NCI-H460 (cell line): ENCODE results near the gene CFC1. TPM values are rescaled to one million over a fixed set of nuclear protein-coding genes. Genes with fewer than 3 reads are reported as not detected.
"Not testable (repeated sequence)": the region's sequence is repeated elsewhere in the genome, so short reads cannot be mapped to it uniquely, and the experiment has no call there.

ENCODE experiments used
- DNase-seq: peaks from one replicate; pipeline ENCODE4 v3.0.0-alpha.2; 2016; ENCODE audit warnings: low read depth; ENCODE audit errors: extremely low read depth
- small RNA-seq, 2 experiments: library from RNA; depleted of rRNA; stranded (forward); fragments of <200 nt; gene quantifications; one replicate each; pipeline ENCODE3, GENCODE V24; 2014
- total RNA-seq: library from RNA; depleted of rRNA; stranded (reverse); fragments of >200 nt; shearing (Covaris generic); gene quantifications from 2 replicates; pipeline ENCODE4 v1.2.3, GENCODE V29; 2014; rRNA removed

The CFC1 gene
- total RNA-seq, 1 experiment from 2014 or later, result not detected

- not testable (repeated sequence) for DNase-seq
These were observed 14.6 kb downstream of the CFC1 start for GRCh38 chr2:130584726-130585125.

- not testable (repeated sequence) for DNase-seq
These were observed 15.8 kb downstream of the CFC1 start for GRCh38 chr2:130583582-130583981.

GRCh38 chr2:130582970-130583369 is 16.4 kb downstream of the CFC1 start:
- DNase-seq, result not testable (repeated sequence)

- not testable (repeated sequence) for DNase-seq
These were observed 17.9 kb downstream of the CFC1 start for GRCh38 chr2:130581491-130581890.

- not testable (repeated sequence) for DNase-seq
These were observed 20.3 kb downstream of the CFC1 start for GRCh38 chr2:130579121-130579520.

- DNase-seq, result not testable (repeated sequence)
These were observed 21.8 kb downstream of the CFC1 start for GRCh38 chr2:130577559-130577958.

GRCh38 chr2:130576209-130576784 is 23.1 kb downstream of the CFC1 start:
- not testable (repeated sequence) for DNase-seq

- not testable (repeated sequence) for DNase-seq
These were observed 25.1 kb downstream of the CFC1 start for GRCh38 chr2:130574230-130574629.

- not testable (repeated sequence) for DNase-seq
These were observed 27.4 kb downstream of the CFC1 start for GRCh38 chr2:130571929-130572328.

- not testable (repeated sequence) for DNase-seq
These were observed 33.2 kb downstream of the CFC1 start for GRCh38 chr2:130566165-130566564.

GRCh38 chr2:130556441-130556840 is 42.9 kb downstream of the CFC1 start:
- not testable (repeated sequence) for DNase-seq

GRCh38 chr2:130554178-130554577 is 45.2 kb downstream of the CFC1 start:
- not testable (repeated sequence) for DNase-seq

- DNase-seq, result not testable (repeated sequence)
These were observed 49.9 kb downstream of the CFC1 start for GRCh38 chr2:130549475-130549874.

- not testable (repeated sequence) for DNase-seq
These were observed 51.0 kb downstream of the CFC1 start for GRCh38 chr2:130548418-130548817.

GRCh38 chr2:130544978-130545377 is 54.4 kb downstream of the CFC1 start:
- not testable (repeated sequence) for DNase-seq

GRCh38 chr2:130543785-130544528 is 55.4 kb downstream of the CFC1 start:
- not testable (repeated sequence) for DNase-seq

GRCh38 chr2:130542789-130543188 is 56.6 kb downstream of the CFC1 start:
- not testable (repeated sequence) for DNase-seq

Small RNA genes lying within 50 kb of the gene (small RNA-seq; reads per million reads assigned to genes)
- gene RF00017, result 0 reads per million in 2 experiments
- gene RNU6-848P, result 0 reads per million in 2 experiments

Other genes with a start within 250 kb of the CFC1 start
- gene PTPN18, start 243.5 kb downstream of the CFC1 start, total RNA-seq, result 26.7 and 33.8 TPM in 2 replicates
- gene POTEI, start 90.2 kb downstream of the CFC1 start, total RNA-seq, result not detected in 2 replicates
- gene CFC1B, start 78.4 kb downstream of the CFC1 start, total RNA-seq, result not detected in 2 replicates
- gene POTEJ, start 11.9 kb upstream of the CFC1 start, total RNA-seq, result not detected in 2 replicates
- gene GPR148, start 129.5 kb upstream of the CFC1 start, total RNA-seq, result not detected in 2 replicates
- gene AMER3, start 156.0 kb upstream of the CFC1 start, total RNA-seq, result not detected in 2 replicates
- 3.8 and 4.2 TPM in 2 replicates for gene ARHGEF4, start 237.3 kb upstream of the CFC1 start, total RNA-seq